Activated CD4-positive, alpha-beta T cell treated with anti-CD3 and anti-CD28 coated beads, Interleukin-2, amount 10 ng/mL, durations not matched to agents 7 days and 5 days (primary cell): Measurements from ENCODE around the gene DOCK2. TPM values are rescaled to one million over a fixed set of nuclear protein-coding genes. Genes with fewer than 3 reads are reported as not detected.

Source experiments
- CTCF ChIA-PET: fragments of 350-600 bp; sonication (Branson Sonifier 250); formaldehyde crosslinking; loops from one replicate; lab custom pipeline; 2021; ENCODE audit warnings: antibody characterized with exemption; lab: Charles Lee
- POLR2A ChIA-PET: fragments of 350-600 bp; sonication (Branson Sonifier 250); formaldehyde crosslinking; loops from one replicate; lab custom pipeline; 2021; ENCODE audit warnings: antibody characterized with exemption; lab: Charles Lee
- DNase-seq: peaks from one replicate; pipeline ENCODE4 v3.0.0-alpha.2; 2020
- H3K27ac Mint-ChIP-seq: one replicate; pipeline ENCODE4 v1.8.0; 2021; ENCODE audit warnings: mild to moderate bottlenecking, moderate library complexity, mixed read lengths
- H3K27me3 Mint-ChIP-seq: one replicate; pipeline ENCODE4 v1.8.0; 2021; ENCODE audit warnings: mixed read lengths
- H3K36me3 Mint-ChIP-seq: one replicate; pipeline ENCODE4 v1.8.0; 2021; ENCODE audit warnings: low read depth, mixed read lengths
- H3K4me1 Mint-ChIP-seq: one replicate; pipeline ENCODE4 v1.8.0; 2021; ENCODE audit warnings: mixed read lengths
- H3K4me3 Mint-ChIP-seq: one replicate; pipeline ENCODE4 v1.8.0; 2021; ENCODE audit warnings: mild to moderate bottlenecking, moderate library complexity, mixed read lengths
- H3K9me3 Mint-ChIP-seq: one replicate; pipeline ENCODE4 v1.8.0; 2021; ENCODE audit warnings: mixed read lengths
- total RNA-seq, 2 experiments: library from RNA; stranded (reverse); gene quantifications; one replicate each; pipeline ENCODE4 v1.2.3, GENCODE V29; 2021

Gene DOCK2
- total RNA-seq, 2 experiments from 2014 or later = 270 to 300 TPM

GRCh38 chr5:170070556-170071412 is 433.7 kb downstream of the DOCK2 start:
- POLR2A ChIA-PET = no interaction called here
- Mint-ChIP-seq H3K4me1 (no peaks in the 10 kb centered on the region), H3K4me3 (no peak overlapping the region), H3K9me3 (no peaks in the 10 kb centered on the region), H3K36me3 (peaks cover 59% of the 10 kb centered on the region), H3K27ac (no peak overlapping the region), H3K27me3 (no peaks in the 10 kb centered on the region)
- CTCF ChIA-PET = interaction anchor here (0.7 to 1.7 kb wide), 2 partner anchors 13 to 17 kb away, joined by 3 to 7 read pairs; no protein-coding TSS in a partner anchor
- no peak for DNase-seq

GRCh38 chr5:170071748-170072147 is 434.7 kb downstream of the DOCK2 start:
- CTCF ChIA-PET = interaction anchor here (0.7 to 1.7 kb wide), 2 partner anchors 12 to 16 kb away, joined by 3 to 7 read pairs; no protein-coding TSS in a partner anchor
- H3K4me1 Mint-ChIP-seq = no peaks in the 10 kb centered on the region
- no peak overlapping the region for H3K27ac Mint-ChIP-seq
- H3K27me3 Mint-ChIP-seq = no peaks in the 10 kb centered on the region
- POLR2A ChIA-PET = no interaction called here
- no peak overlapping the region for H3K4me3 Mint-ChIP-seq
- no peaks in the 10 kb centered on the region for H3K9me3 Mint-ChIP-seq
- DNase-seq = no peak
- H3K36me3 Mint-ChIP-seq = peaks cover 61% of the 10 kb centered on the region

GRCh38 chr5:170075696-170076095 is 438.6 kb downstream of the DOCK2 start:
- no peak for DNase-seq
- Mint-ChIP-seq H3K4me1 (no peaks in the 10 kb centered on the region), H3K9me3 (no peaks in the 10 kb centered on the region), H3K36me3 (peaks cover 53% of the 10 kb centered on the region), H3K27ac (no peak overlapping the region), H3K27me3 (no peaks in the 10 kb centered on the region), H3K4me3 (no peak overlapping the region)
- POLR2A ChIA-PET = no interaction called here
- CTCF ChIA-PET = interaction anchor here (0.8 kb wide), 1 partner anchor 12 kb away, joined by 3 read pairs; no protein-coding TSS in a partner anchor

- ChIA-PET CTCF (interaction anchor here (0.8 kb wide), 1 partner anchor 13 kb away, joined by 3 read pairs; no protein-coding TSS in a partner anchor), POLR2A (no interaction called here)
- Mint-ChIP-seq H3K4me1 (no peaks in the 10 kb centered on the region), H3K27me3 (no peaks in the 10 kb centered on the region), H3K4me3 (no peak overlapping the region), H3K9me3 (no peaks in the 10 kb centered on the region), H3K36me3 (peaks cover 51% of the 10 kb centered on the region), H3K27ac (no peak overlapping the region)
- DNase-seq = no peak
These were observed 439.1 kb downstream of the DOCK2 start for GRCh38 chr5:170076211-170076610.

GRCh38 chr5:170076739-170077138 is 439.7 kb downstream of the DOCK2 start:
- POLR2A ChIA-PET = no interaction called here
- no peak for DNase-seq
- peaks cover 49% of the 10 kb centered on the region for H3K36me3 Mint-ChIP-seq
- no peaks in the 10 kb centered on the region for H3K27me3 Mint-ChIP-seq
- no peaks in the 10 kb centered on the region for H3K9me3 Mint-ChIP-seq
- no peaks in the 10 kb centered on the region for H3K4me1 Mint-ChIP-seq
- CTCF ChIA-PET = no interaction called here
- H3K27ac Mint-ChIP-seq = no peak overlapping the region
- no peak overlapping the region for H3K4me3 Mint-ChIP-seq

- Mint-ChIP-seq H3K36me3 (peaks cover 57% of the 10 kb centered on the region), H3K27me3 (no peaks in the 10 kb centered on the region), H3K4me3 (no peak overlapping the region), H3K27ac (no peak overlapping the region), H3K9me3 (no peaks in the 10 kb centered on the region), H3K4me1 (no peaks in the 10 kb centered on the region)
- POLR2A ChIA-PET = interaction anchor here (0.5 kb wide), 1 partner anchor 104 kb away, joined by 3 read pairs; no protein-coding TSS in a partner anchor
- CTCF ChIA-PET = no interaction called here
- no peak for DNase-seq
These were observed 440.5 kb downstream of the DOCK2 start for GRCh38 chr5:170077526-170077925.

GRCh38 chr5:170078458-170078857 is 441.4 kb downstream of the DOCK2 start:
- no peaks in the 10 kb centered on the region for H3K9me3 Mint-ChIP-seq
- DNase-seq = no peak
- peaks cover 64% of the 10 kb centered on the region for H3K36me3 Mint-ChIP-seq
- CTCF ChIA-PET = no interaction called here
- H3K27me3 Mint-ChIP-seq = no peaks in the 10 kb centered on the region
- POLR2A ChIA-PET = no interaction called here
- no peak overlapping the region for H3K4me3 Mint-ChIP-seq
- no peak overlapping the region for H3K27ac Mint-ChIP-seq
- H3K4me1 Mint-ChIP-seq = no peaks in the 10 kb centered on the region

- DNase-seq = no peak
- no peaks in the 10 kb centered on the region for H3K4me1 Mint-ChIP-seq
- peaks cover 68% of the 10 kb centered on the region for H3K36me3 Mint-ChIP-seq
- H3K27ac Mint-ChIP-seq = no peak overlapping the region
- no peak overlapping the region for H3K4me3 Mint-ChIP-seq
- POLR2A ChIA-PET = no interaction called here
- H3K9me3 Mint-ChIP-seq = no peaks in the 10 kb centered on the region
- no peaks in the 10 kb centered on the region for H3K27me3 Mint-ChIP-seq
- CTCF ChIA-PET = no interaction called here
These were observed 441.9 kb downstream of the DOCK2 start for GRCh38 chr5:170078931-170079330.

- Mint-ChIP-seq H3K4me1 (no peaks in the 10 kb centered on the region), H3K27me3 (no peaks in the 10 kb centered on the region), H3K36me3 (peaks cover 76% of the 10 kb centered on the region), H3K27ac (no peak overlapping the region), H3K9me3 (no peaks in the 10 kb centered on the region), H3K4me3 (no peak overlapping the region)
- POLR2A ChIA-PET = no interaction called here
- no peak for DNase-seq
- CTCF ChIA-PET = interaction anchor here (0.5 kb wide), 1 partner anchor 245 kb away, joined by 4 read pairs; no protein-coding TSS in a partner anchor
These were observed 443.1 kb downstream of the DOCK2 start for GRCh38 chr5:170080217-170080616.

GRCh38 chr5:170080786-170081445 is 443.8 kb downstream of the DOCK2 start:
- DNase-seq = no peak
- Mint-ChIP-seq H3K9me3 (no peaks in the 10 kb centered on the region), H3K27ac (no peak overlapping the region), H3K27me3 (no peaks in the 10 kb centered on the region), H3K36me3 (peaks cover 79% of the 10 kb centered on the region), H3K4me1 (no peaks in the 10 kb centered on the region), H3K4me3 (no peak overlapping the region)
- POLR2A ChIA-PET = no interaction called here
- CTCF ChIA-PET = no interaction called here

GRCh38 chr5:170081616-170082015 is 444.5 kb downstream of the DOCK2 start:
- no peaks in the 10 kb centered on the region for H3K9me3 Mint-ChIP-seq
- no peaks in the 10 kb centered on the region for H3K27me3 Mint-ChIP-seq
- DNase-seq = no peak
- no peak overlapping the region for H3K27ac Mint-ChIP-seq
- H3K4me3 Mint-ChIP-seq = no peak overlapping the region
- POLR2A ChIA-PET = no interaction called here
- H3K36me3 Mint-ChIP-seq = peaks cover 77% of the 10 kb centered on the region
- CTCF ChIA-PET = no interaction called here
- no peaks in the 10 kb centered on the region for H3K4me1 Mint-ChIP-seq

GRCh38 chr5:170082701-170083100 is 445.6 kb downstream of the DOCK2 start:
- ChIA-PET POLR2A (no interaction called here), CTCF (interaction anchor here (2.1 kb wide), 1 partner anchor 12 kb away, joined by 7 read pairs; no protein-coding TSS in a partner anchor)
- Mint-ChIP-seq H3K9me3 (no peaks in the 10 kb centered on the region), H3K36me3 (peaks cover 80% of the 10 kb centered on the region), H3K27me3 (no peaks in the 10 kb centered on the region), H3K4me3 (no peak overlapping the region), H3K4me1 (no peaks in the 10 kb centered on the region), H3K27ac (no peak overlapping the region)
- DNase-seq = no peak
